Upper lobe of left lung (tissue), 6 donors: Measurements from ENCODE around the gene EBP. TPM values are rescaled to one million over a fixed set of nuclear protein-coding genes. Genes with fewer than 3 reads are reported as not detected.

ENCODE experiments used
- ATAC-seq, 2 donors: fragments of 200-7000 bp; cut with Tn5 transposase; one replicate each; pipeline ENCODE4 v1.9.1; 2022; ENCODE audit warnings: mild to moderate bottlenecking in 2 of 2, moderate library complexity in 2 of 2; ENCODE audit not compliant: low FRiP score in 2 of 2
- DNase-seq, 2 donors: peaks; one replicate each; pipeline ENCODE4 v3.0.0-alpha.2; 2019 to 2020
- H3K27ac ChIP-seq, 4 donors: fragments of 200-600 bp; sonication (generic); one replicate each; pipeline ENCODE4 v1.5.1; 2016 to 2019
- H3K27me3 ChIP-seq, 4 donors: fragments of 200-600 bp; sonication (generic); one replicate each; pipeline ENCODE4 v1.5.1; 2017 to 2019
- H3K36me3 ChIP-seq, 4 donors: fragments of 200-600 bp; sonication (generic); one replicate each; pipeline ENCODE4 v1.5.1; 2016 to 2019
- H3K4me1 ChIP-seq, 4 donors: fragments of 200-600 bp; sonication (generic); one replicate each; pipeline ENCODE4 v1.5.1; 2018 to 2019
- H3K4me3 ChIP-seq, 4 donors: fragments of 200-600 bp; sonication (generic); one replicate each; pipeline ENCODE4 v1.5.1; 2017 to 2019; ENCODE audit warnings: mild to moderate bottlenecking in 2 of 4, moderate library complexity in 1 of 4
- H3K9me3 ChIP-seq, 4 donors: fragments of 200-600 bp; sonication (generic); one replicate each; pipeline ENCODE4 v1.5.1; 2018 to 2019
- CTCF ChIP-seq, 6 experiments: fragments of 450-650 bp in 4 of 6; fragments of 200-600 bp in 2 of 6; sonication (generic) in 2 of 6; IDR thresholded peaks; one replicate each; pipeline ENCODE4 v1.5.1; 2016 to 2019; ENCODE audit warnings: antibody characterized with exemption in 6 of 6
- EP300 ChIP-seq, 4 donors: sonication (generic); formaldehyde crosslinking; IDR thresholded peaks; one replicate each; pipeline ENCODE4 v1.5.1; 2017; ENCODE audit warnings: antibody characterized with exemption in 4 of 4, control low read depth in 2 of 4
- POLR2A ChIP-seq, 4 donors: fragments of 450-650 bp; IDR thresholded peaks; one replicate each; pipeline ENCODE4 v1.5.1; 2016 to 2017; ENCODE audit warnings: antibody characterized with exemption in 4 of 4, mild to moderate bottlenecking in 2 of 4
- POLR2AphosphoS5 ChIP-seq, 2 donors: sonication (generic); formaldehyde crosslinking; IDR thresholded peaks; one replicate each; pipeline ENCODE4 v1.5.1; 2017; ENCODE audit warnings: antibody characterized with exemption in 2 of 2
- WGBS, 2 donors: methylation state at CpG; one replicate each; pipeline ENCODE4 v1.1.5; 2017 to 2018; 5-methylcytosine and 5-hydroxymethylcytosine counted together
- total RNA-seq, 6 donors: library from RNA; depleted of rRNA in 4 of 6; stranded (reverse); fragments of >200 nt in 4 of 6; gene quantifications; one replicate each; pipeline versions ENCODE4 v1.1.0 to v1.2.1, GENCODE V29; 2016 to 2021
- donor health status: DM: no; HTN: no; CAD: no; lungs with moderate emphysema.
- donor health status: DM: no; HTN: yes; CAD: no; lungs with severe emphysema.

EBP gene
- total RNA-seq, 6 donors from 2014 or later, result 21.0 to 101 (median 74.9) TPM

GRCh38 chrX:48492293-48492910, 29.2 kb upstream of the EBP start:
- Histone ChIP-seq H3K27ac (no peak overlapping the region), H3K4me1 (no peaks in the 10 kb centered on the region), H3K27me3 (no peaks in the 10 kb centered on the region), H3K36me3 (no peaks in the 10 kb centered on the region), H3K4me3 (no peak overlapping the region), H3K9me3 (peaks cover 0 to 8% (median 0%) of the 10 kb centered on the region in 4 donors)
- 79 to 85% methylated on average over 2 to 7 of the region's 7 CpGs for WGBS, 2 donors
- no peak for TF ChIP-seq CTCF (IDR thresholded peaks at IDR 0.05)
- TF ChIP-seq EP300 (IDR thresholded peaks at IDR 0.05), result no peak
- no peak for TF ChIP-seq POLR2AphosphoS5 (IDR thresholded peaks at IDR 0.05)
- no peak for TF ChIP-seq POLR2A (IDR thresholded peaks at IDR 0.05)
- DNase-seq (no peak), ATAC-seq (no peak)

- H3K27me3 ChIP-seq, result no peaks in the 10 kb centered on the region
- TF ChIP-seq EP300 (IDR thresholded peaks at IDR 0.05), result no peak
- peak in 3 of 6 experiments; percentile 15 to 22 (median 17) for TF ChIP-seq CTCF (IDR thresholded peaks at IDR 0.05)
- DNase-seq (no peak), ATAC-seq (peak in 1 of 2 donors; percentile 23)
- H3K36me3 ChIP-seq, result no peaks in the 10 kb centered on the region
- no peaks in the 10 kb centered on the region for H3K4me1 ChIP-seq
- H3K27ac ChIP-seq, result no peak overlapping the region
- WGBS, 2 donors, result 31 to 51% methylated on average over 5 to 10 of the region's 10 CpGs
- H3K9me3 ChIP-seq, result peaks cover 0 to 8% (median 0%) of the 10 kb centered on the region in 4 donors
- H3K4me3 ChIP-seq, result no peak overlapping the region
These were observed 27.7 kb upstream of the EBP start for GRCh38 chrX:48493890-48494364.

- 76 to 83% methylated on average over 1 to 4 of the region's 4 CpGs for WGBS, 2 donors
- no peaks in the 10 kb centered on the region for H3K36me3 ChIP-seq
- no peak for DNase-seq
These were observed 24.9 kb upstream of the EBP start for GRCh38 chrX:48496660-48497059.

GRCh38 chrX:48497871-48498270, 23.7 kb upstream of the EBP start:
- Histone ChIP-seq H3K27ac (no peak overlapping the region), H3K4me1 (no peaks in the 10 kb centered on the region), H3K4me3 (no peak overlapping the region), H3K9me3 (peaks cover 0 to 4% (median 0%) of the 10 kb centered on the region in 4 donors), H3K36me3 (no peaks in the 10 kb centered on the region), H3K27me3 (no peaks in the 10 kb centered on the region)
- TF ChIP-seq EP300 (IDR thresholded peaks at IDR 0.05), result no peak
- no peak for TF ChIP-seq POLR2A (IDR thresholded peaks at IDR 0.05)
- TF ChIP-seq CTCF (IDR thresholded peaks at IDR 0.05), result no peak
- TF ChIP-seq POLR2AphosphoS5 (IDR thresholded peaks at IDR 0.05), result no peak
- DNase-seq (no peak), ATAC-seq (no peak)
- WGBS, 2 donors, result 77 to 81% methylated on average over 4 to 5 of the region's 5 CpGs

More at GRCh38 chrX:48496660-48497059, 24.9 kb upstream of the EBP start:
- TF ChIP-seq CTCF (IDR thresholded peaks at IDR 0.05) (no peak), EP300 (IDR thresholded peaks at IDR 0.05) (no peak)
- no peak overlapping the region for H3K4me3 ChIP-seq
- H3K4me1 ChIP-seq, result no peaks in the 10 kb centered on the region
- peaks cover 0 to 4% (median 0%) of the 10 kb centered on the region in 4 donors for H3K9me3 ChIP-seq
- ATAC-seq, result no peak
- H3K27ac ChIP-seq, result no peak overlapping the region
- H3K27me3 ChIP-seq, result no peaks in the 10 kb centered on the region

- no peaks in the 10 kb centered on the region for H3K36me3 ChIP-seq
- no peak for ATAC-seq
- TF ChIP-seq POLR2AphosphoS5 (IDR thresholded peaks at IDR 0.05), result no peak
- no peak for TF ChIP-seq CTCF (IDR thresholded peaks at IDR 0.05)
- TF ChIP-seq POLR2A (IDR thresholded peaks at IDR 0.05), result no peak
- TF ChIP-seq EP300 (IDR thresholded peaks at IDR 0.05), result no peak
- no peak overlapping the region for H3K4me3 ChIP-seq
- H3K4me1 ChIP-seq, result no peaks in the 10 kb centered on the region
- H3K9me3 ChIP-seq, result peaks cover 0 to 4% (median 0%) of the 10 kb centered on the region in 4 donors
- H3K27me3 ChIP-seq, result no peaks in the 10 kb centered on the region
- DNase-seq, result no peak
- no peak overlapping the region for H3K27ac ChIP-seq
- WGBS, 2 donors, result 72 to 75% methylated on average over 5 to 6 of the region's 6 CpGs
These were observed 23.2 kb upstream of the EBP start for GRCh38 chrX:48498374-48498809.
